MM.1S (cell line): ENCODE data around the gene SAMD8.
A peak's percentile ranks its signal among the peaks of the same experiment; 100 is the strongest.

ENCODE experiments used
- DNase-seq: peaks from one replicate; pipeline ENCODE4 v3.0.0-alpha.2; 2015
- H2AFZ ChIP-seq: fragments of 300-600 bp; sonication (generic); 2 replicates; pipeline ENCODE4 v1.6.0; 2016; ENCODE audit warnings: antibody characterized with exemption, low read length
- H3F3A ChIP-seq: fragments of 300-600 bp; sonication (generic); 2 replicates; pipeline ENCODE4 v1.6.1; 2016; ENCODE audit warnings: mild to moderate bottlenecking, antibody characterized with exemption, low read length, moderate library complexity, mixed read lengths; ENCODE audit not compliant: insufficient read depth
- H3K27ac ChIP-seq: fragments of 300-600 bp; sonication (generic); 2 replicates; pipeline ENCODE4 v1.5.1; 2016; ENCODE audit warnings: mild to moderate bottlenecking, low read length
- H3K27me3 ChIP-seq: fragments of 300-600 bp; sonication (generic); replicated peaks from 2 replicates; pipeline ENCODE4 v1.6.0; 2016; ENCODE audit warnings: low read length; ENCODE audit not compliant: insufficient read depth
- H3K36me3 ChIP-seq: fragments of 300-600 bp; sonication (generic); replicated peaks from 2 replicates; pipeline ENCODE4 v1.6.1; 2016; ENCODE audit warnings: mild to moderate bottlenecking, low read length, mixed read lengths; ENCODE audit not compliant: insufficient read depth
- H3K4me1 ChIP-seq: fragments of 300-600 bp; sonication (generic); 2 replicates; pipeline ENCODE4 v1.6.1; 2016; ENCODE audit warnings: low read length, mixed read lengths
- H3K4me2 ChIP-seq: fragments of 300-600 bp; sonication (generic); 2 replicates; pipeline ENCODE4 v1.6.0; 2016; ENCODE audit warnings: low read depth, low read length
- H3K4me3 ChIP-seq: fragments of 300-600 bp; sonication (generic); 2 replicates; pipeline ENCODE4 v1.5.1; 2016; ENCODE audit warnings: low read length, mixed read lengths
- H3K79me2 ChIP-seq: fragments of 300-600 bp; sonication (generic); 2 replicates; pipeline ENCODE4 v1.6.1; 2016; ENCODE audit warnings: mixed run types, low read length, mixed read lengths
- H3K9ac ChIP-seq: fragments of 300-600 bp; sonication (generic); 2 replicates; pipeline ENCODE4 v1.6.1; 2016; ENCODE audit warnings: low read length, mixed read lengths
- H3K9me2 ChIP-seq: fragments of 300-600 bp; sonication (generic); replicated peaks from 2 replicates; pipeline ENCODE4 v1.6.1; 2016; ENCODE audit warnings: mild to moderate bottlenecking, low read length, mixed read lengths; ENCODE audit not compliant: insufficient read depth
- H3K9me3 ChIP-seq: fragments of 300-600 bp; sonication (generic); replicated peaks from 2 replicates; pipeline ENCODE4 v1.6.1; 2016; ENCODE audit warnings: mild to moderate bottlenecking, low read length, mixed read lengths; ENCODE audit not compliant: insufficient read depth
- H4K20me1 ChIP-seq: fragments of 300-600 bp; sonication (generic); 2 replicates; pipeline ENCODE4 v1.6.1; 2016; ENCODE audit warnings: mild to moderate bottlenecking, low read length, moderate library complexity, mixed read lengths; ENCODE audit not compliant: insufficient read depth
- CTCF ChIP-seq: fragments of 300-600 bp; sonication (generic); IDR thresholded peaks from 2 replicates; pipeline ENCODE4 v1.5.1; 2016; ENCODE audit warnings: antibody characterized with exemption, low read length, mixed read lengths
- EZH2 ChIP-seq: fragments of 300-600 bp; sonication (generic); optimal IDR thresholded peaks from 2 replicates; pipeline ENCODE3; 2017; ENCODE audit warnings: low read depth, mild to moderate bottlenecking, antibody characterized with exemption, low read length, mixed read lengths
- EZH2phosphoT487 ChIP-seq: fragments of 300-600 bp; sonication (generic); IDR thresholded peaks from 2 replicates; pipeline ENCODE4 v1.6.1; 2018; ENCODE audit warnings: antibody characterized with exemption, low read length

SAMD8 gene

GRCh38 chr10:75208181-75208580, 96.7 kb downstream of the SAMD8 start:
- H3K36me3 ChIP-seq = no peaks in the 10 kb centered on the region; the same call in 1 of the 2 replicates
- H3K27me3 ChIP-seq = no peaks in the 10 kb centered on the region
- no peak overlapping the region for H3K9ac ChIP-seq
- TF ChIP-seq EZH2phosphoT487 (no peak), CTCF (no peak), EZH2 (no peak)
- H3F3A ChIP-seq = peaks cover 6% of the 10 kb centered on the region; the same call in 1 of the 2 replicates
- H3K79me2 ChIP-seq = peaks cover 28% of the 10 kb centered on the region
- no peak overlapping the region for H3K4me2 ChIP-seq
- no peak overlapping the region for H2AFZ ChIP-seq
- H3K4me1 ChIP-seq = peaks cover 11% of the 10 kb centered on the region
- H3K27ac ChIP-seq = no peak overlapping the region
- no peaks in the 10 kb centered on the region for H3K9me3 ChIP-seq
- no peaks in the 10 kb centered on the region for H4K20me1 ChIP-seq
- no peaks in the 10 kb centered on the region for H3K9me2 ChIP-seq
- H3K4me3 ChIP-seq = no peak overlapping the region
- DNase-seq = no peak

GRCh38 chr10:75209086-75209920, 97.8 kb downstream of the SAMD8 start:
- Histone ChIP-seq H3K4me2 (peak overlapping the region; percentile 94), H3K9me3 (no peaks in the 10 kb centered on the region), H3F3A (peaks cover 6% of the 10 kb centered on the region; the same call in 1 of the 2 replicates), H3K9me2 (no peaks in the 10 kb centered on the region), H3K36me3 (peaks cover 4% of the 10 kb centered on the region; the same call in 1 of the 2 replicates), H3K4me3 (peak overlapping the region; percentile 97), H4K20me1 (no peaks in the 10 kb centered on the region), H3K27ac (peak overlapping the region; percentile 96; the same call in 1 of the 2 replicates), H2AFZ (peak overlapping the region; percentile 97), H3K79me2 (peaks cover 37% of the 10 kb centered on the region), H3K9ac (peak overlapping the region; percentile 99; the same call in 1 of the 2 replicates), H3K27me3 (no peaks in the 10 kb centered on the region), H3K4me1 (peaks cover 11% of the 10 kb centered on the region)
- DNase-seq = no peak
- TF ChIP-seq EZH2 (no peak), CTCF (no peak), EZH2phosphoT487 (no peak)

- Histone ChIP-seq H3K9me2 (no peaks in the 10 kb centered on the region), H3K4me2 (peak overlapping the region; percentile 94), H3K4me1 (peaks cover 11% of the 10 kb centered on the region), H3K9ac (peak overlapping the region; percentile 99), H3K9me3 (no peaks in the 10 kb centered on the region), H3K4me3 (peak overlapping the region; percentile 97), H3K27ac (peak overlapping the region; percentile 96), H3K27me3 (no peaks in the 10 kb centered on the region), H2AFZ (peak overlapping the region; percentile 97), H4K20me1 (no peaks in the 10 kb centered on the region), H3K36me3 (peaks cover 4% of the 10 kb centered on the region; the same call in 1 of the 2 replicates), H3F3A (peaks cover 6% of the 10 kb centered on the region; the same call in 1 of the 2 replicates), H3K79me2 (peaks cover 43% of the 10 kb centered on the region)
- TF ChIP-seq CTCF = no peak
- TF ChIP-seq EZH2 = no peak
- TF ChIP-seq EZH2phosphoT487 = no peak
- DNase-seq = peak; percentile 63
Measured at GRCh38 chr10:75209921-75210281, 98.4 kb downstream of the SAMD8 start.
